Keratinocyte (primary cell): ENCODE data around the gene CNPPD1. TPM values are rescaled to one million over a fixed set of nuclear protein-coding genes. Genes with fewer than 3 reads are reported as not detected.

Experiments used
- DNase-seq: peaks from one replicate; pipeline ENCODE4 v3.0.0-alpha.2; 2011; ENCODE audit warnings: low read depth, missing footprints, low spot score
- FAIRE-seq: peaks from 2 replicates; lab custom pipeline; 2011; peaks lifted over from hg19 to GRCh38; lab: Jason Lieb, UNC
- H2AFZ ChIP-seq: 2 replicates; pipeline ENCODE4 v1.6.0; 2012; ENCODE audit warnings: low read length, control low read depth, inconsistent platforms; ENCODE audit not compliant: control insufficient read depth
- H3K27ac ChIP-seq: 2 replicates; pipeline ENCODE4 v1.5.1; 2011; ENCODE audit warnings: low read length; ENCODE audit not compliant: control insufficient read depth, insufficient read depth
- H3K27me3 ChIP-seq: 3 replicates; pipeline ENCODE4 v1.6.0; 2011; ENCODE audit warnings: low read length; ENCODE audit not compliant: control insufficient read depth, insufficient read depth; ENCODE audit errors: extremely low read depth
- H3K36me3 ChIP-seq, 2 experiments: 2 replicates in 1 of 2; 3 replicates in 1 of 2; pipeline ENCODE4 v1.5.1; 2011; ENCODE audit warnings: low read length in 2 of 2, mild to moderate bottlenecking in 1 of 2; ENCODE audit not compliant: control insufficient read depth in 2 of 2, insufficient read depth in 2 of 2; ENCODE audit errors: extremely low read depth in 1 of 2
- H3K4me1 ChIP-seq: 3 replicates; pipeline ENCODE4 v1.5.1; 2011; ENCODE audit warnings: low read length; ENCODE audit not compliant: control insufficient read depth, insufficient read depth; ENCODE audit errors: extremely low read depth
- H3K4me2 ChIP-seq: 3 replicates; pipeline ENCODE4 v1.6.0; 2011; ENCODE audit warnings: low read depth, low read length; ENCODE audit not compliant: control insufficient read depth, insufficient read depth; ENCODE audit errors: extremely low read depth
- H3K4me3 ChIP-seq, 3 experiments: fragments of 200-600 bp in 1 of 3; sonication (generic) in 1 of 3; 2 replicates in 2 of 3; 3 replicates in 1 of 3; pipeline ENCODE4 v1.5.1; 2011 to 2016; ENCODE audit warnings: low read length in 3 of 3, mild to moderate bottlenecking in 3 of 3, control low read depth in 2 of 3, inconsistent platforms in 1 of 3, low read depth in 1 of 3, mixed read lengths in 1 of 3, mixed run types in 1 of 3, moderate library complexity in 1 of 3; ENCODE audit not compliant: control insufficient read depth in 2 of 3, insufficient read depth in 2 of 3; ENCODE audit errors: extremely low read depth in 1 of 3
- H3K79me2 ChIP-seq: 2 replicates; pipeline ENCODE4 v1.6.0; 2012; ENCODE audit warnings: low read length; ENCODE audit not compliant: control insufficient read depth, insufficient read depth
- H3K9ac ChIP-seq: 3 replicates; pipeline ENCODE4 v1.6.0; 2011; ENCODE audit warnings: low read length; ENCODE audit not compliant: control insufficient read depth, insufficient read depth; ENCODE audit errors: extremely low read depth
- H3K9me1 ChIP-seq: 3 replicates; pipeline ENCODE4 v1.6.0; 2011; ENCODE audit warnings: low read length; ENCODE audit not compliant: control insufficient read depth, insufficient read depth; ENCODE audit errors: extremely low read depth
- H3K9me3 ChIP-seq: 2 replicates; pipeline ENCODE4 v1.5.1; 2012; ENCODE audit warnings: low read depth, low read length; ENCODE audit not compliant: control insufficient read depth
- H4K20me1 ChIP-seq: 3 replicates; pipeline ENCODE4 v1.6.0; 2011; ENCODE audit warnings: low read length; ENCODE audit not compliant: control insufficient read depth, insufficient read depth; ENCODE audit errors: extremely low read depth
- EZH2 ChIP-seq: IDR thresholded peaks from one replicate; pipeline ENCODE4 v1.6.1; 2012; ENCODE audit warnings: inconsistent platforms, mild to moderate bottlenecking, low read length, moderate library complexity
- dilution Hi-C: fragments of 300-500 bp; cut with MboI; formaldehyde crosslinking; loops from one replicate; pipeline ENCODE4 v1.7.0; 2020; ENCODE audit warnings: low sequenced_read_pairs; ENCODE audit not compliant: extremely low pct_ligation_motif_present
- polyA minus RNA-seq, 3 experiments: library from RNA; depleted of rRNA, polyadenylated mRNA; stranded (reverse); fragments of >200 nt; gene quantifications; 1 replicate in 1 of 3; 2 replicates in 1 of 3; 3 replicates in 1 of 3; pipeline ENCODE4 v1.2.3, GENCODE V29; 2011
- polyA plus RNA-seq, 5 experiments: library from polyadenylated mRNA; depleted of rRNA in 3 of 5; stranded (reverse) in 3 of 5; stranded (forward) in 1 of 5; unstranded in 1 of 5; fragments of >200 nt; gene quantifications; 1 replicate in 1 of 5; 2 replicates in 3 of 5; 3 replicates in 1 of 5; pipeline versions ENCODE4 v1.2.1 to v1.2.3, GENCODE V29; 2011 to 2012; ENCODE audit warnings: missing spikeins in 2 of 5, low read depth in 1 of 5, low replicate concordance in 1 of 5
- TF ChIP-seq, protein P1 (sequence below), 3 experiments: IDR thresholded peaks in 1 of 3; conservative IDR thresholded peaks in 1 of 3; optimal IDR thresholded peaks in 1 of 3; 2 replicates in 2 of 3; 3 replicates in 1 of 3; pipeline versions ENCODE3 to v1.5.1; 2011; ENCODE audit warnings: low read length in 3 of 3, mild to moderate bottlenecking in 3 of 3, moderate library complexity in 2 of 3, control low read depth in 1 of 3, inconsistent platforms in 1 of 3; ENCODE audit not compliant: insufficient read depth in 2 of 3; ENCODE audit errors: extremely low read depth in 1 of 3

Gene CNPPD1
- 26.1 to 32.2 TPM (median 29.1 TPM) in 3 replicates for polyA plus RNA-seq
- polyA plus RNA-seq (2011; ENCODE audit: low read depth) = 18.4 TPM
- polyA plus RNA-seq (2011; cell fraction: cytosol; rRNA removed) = 17.1 and 25.3 TPM in 2 replicates
- polyA plus RNA-seq (2011; cell fraction: nucleus; rRNA removed) = 60.4 and 63.1 TPM in 2 replicates
- polyA plus RNA-seq (2012; ENCODE audit: low replicate concordance) = 29.4 and 47.6 TPM in 2 replicates
- polyA minus RNA-seq = 14.5 to 19.1 TPM (median 17.3 TPM) in 3 replicates
- polyA minus RNA-seq (2011; cell fraction: cytosol; rRNA and poly(A)+ RNA removed) = 23.2 TPM
- 17.1 and 21.3 TPM in 2 replicates for polyA minus RNA-seq (2011; cell fraction: nucleus; rRNA and poly(A)+ RNA removed)

- Histone ChIP-seq H3K27ac (peak within 1 kb of the TSS; percentile 98), H2AFZ (peak within 1 kb of the TSS; percentile 94), H3K4me3 (peak within 1 kb of the TSS; percentile 81 to 90 (median 85)), H4K20me1 (no peaks in the 10 kb centered on the region), H3K36me3 (peaks cover 27 to 29% of the 10 kb centered on the region in 2 experiments), H3K4me2 (peak within 1 kb of the TSS; percentile 84), H3K27me3 (no peaks in the 10 kb centered on the region), H3K9me3 (no peaks in the 10 kb centered on the region), H3K9me1 (peaks cover 2% of the 10 kb centered on the region), H3K4me1 (peaks cover 20% of the 10 kb centered on the region), H3K9ac (peak within 1 kb of the TSS; percentile 95), H3K79me2 (peaks cover 21% of the 10 kb centered on the region)
- DNase-seq (peak; percentile 38), FAIRE-seq (no peak)
- dilution Hi-C loops = no loop called here
- TF ChIP-seq, protein P1, sequence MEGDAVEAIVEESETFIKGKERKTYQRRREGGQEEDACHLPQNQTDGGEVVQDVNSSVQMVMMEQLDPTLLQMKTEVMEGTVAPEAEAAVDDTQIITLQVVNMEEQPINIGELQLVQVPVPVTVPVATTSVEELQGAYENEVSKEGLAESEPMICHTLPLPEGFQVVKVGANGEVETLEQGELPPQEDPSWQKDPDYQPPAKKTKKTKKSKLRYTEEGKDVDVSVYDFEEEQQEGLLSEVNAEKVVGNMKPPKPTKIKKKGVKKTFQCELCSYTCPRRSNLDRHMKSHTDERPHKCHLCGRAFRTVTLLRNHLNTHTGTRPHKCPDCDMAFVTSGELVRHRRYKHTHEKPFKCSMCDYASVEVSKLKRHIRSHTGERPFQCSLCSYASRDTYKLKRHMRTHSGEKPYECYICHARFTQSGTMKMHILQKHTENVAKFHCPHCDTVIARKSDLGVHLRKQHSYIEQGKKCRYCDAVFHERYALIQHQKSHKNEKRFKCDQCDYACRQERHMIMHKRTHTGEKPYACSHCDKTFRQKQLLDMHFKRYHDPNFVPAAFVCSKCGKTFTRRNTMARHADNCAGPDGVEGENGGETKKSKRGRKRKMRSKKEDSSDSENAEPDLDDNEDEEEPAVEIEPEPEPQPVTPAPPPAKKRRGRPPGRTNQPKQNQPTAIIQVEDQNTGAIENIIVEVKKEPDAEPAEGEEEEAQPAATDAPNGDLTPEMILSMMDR (optimal IDR thresholded peaks at IDR 0.05 in 1 of 3, IDR thresholded peaks at IDR 0.05 in 1 of 3, conservative IDR thresholded peaks at IDR 0.05 in 1 of 3; ENCODE audit: extremely low read depth in 1 of 3, insufficient read depth in 2 of 3, low read length in 3 of 3) = no peak
- TF ChIP-seq EZH2 = no peak
These were observed at the start of gene CNPPD1 for GRCh38 chr2:219176818-219177551. TSS of gene CNPPD1 (minus strand) at chr2:219176925. CDS start at chr2:219176828, 97 bp downstream.

GRCh38 chr2:219225350-219225749, 48.6 kb upstream of the CNPPD1 start:
- no peak overlapping the region for H3K4me3 ChIP-seq
- H3K9me1 ChIP-seq = peaks cover 3% of the 10 kb centered on the region
- no peaks in the 10 kb centered on the region for H4K20me1 ChIP-seq
- TF ChIP-seq EZH2 = no peak
- TF ChIP-seq, protein P1 (optimal IDR thresholded peaks at IDR 0.05 in 1 of 3, IDR thresholded peaks at IDR 0.05 in 1 of 3, conservative IDR thresholded peaks at IDR 0.05 in 1 of 3; ENCODE audit: extremely low read depth in 1 of 3, insufficient read depth in 2 of 3, low read length in 3 of 3) = no peak
- no peak overlapping the region for H3K27ac ChIP-seq
- H3K79me2 ChIP-seq = peaks cover 25% of the 10 kb centered on the region
- H3K27me3 ChIP-seq = no peaks in the 10 kb centered on the region
- no peak for FAIRE-seq
- peaks cover 31 to 41% of the 10 kb centered on the region in 2 experiments for H3K36me3 ChIP-seq
- H3K9ac ChIP-seq = no peak overlapping the region
- no peaks in the 10 kb centered on the region for H3K9me3 ChIP-seq
- no peak for DNase-seq
- no peak overlapping the region for H3K4me2 ChIP-seq
- peaks cover 15% of the 10 kb centered on the region for H3K4me1 ChIP-seq
- dilution Hi-C loops = no loop called here
- H2AFZ ChIP-seq = no peak overlapping the region
